GM18870 (cell line): Measurements from ENCODE around the gene ALG14.

Source experiments
- ATAC-seq: cut with Tn5 transposase; IDR thresholded peaks from one replicate; pipeline ENCODE4 v1.9.1; 2021; ENCODE audit warnings: moderate library complexity; ENCODE audit not compliant: unreplicated experiment

ALG14 gene

DNA sequence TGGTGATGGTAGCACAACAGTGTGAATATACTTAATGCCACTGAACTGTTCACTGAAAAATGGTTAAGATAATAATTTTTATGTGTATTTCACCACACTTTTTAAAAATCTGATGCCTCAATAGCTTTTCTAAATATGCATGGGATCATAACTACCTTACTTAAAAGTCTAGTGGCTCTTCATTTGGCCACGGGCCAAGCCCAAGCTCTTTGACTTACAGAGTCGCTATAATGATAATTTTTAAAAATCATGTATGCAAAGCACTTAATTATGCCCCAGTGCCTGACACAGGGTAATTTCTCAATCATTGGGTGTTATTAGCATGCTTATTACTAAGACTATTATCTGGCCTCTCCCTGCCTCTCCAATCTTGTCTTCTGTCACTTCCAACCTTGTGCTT lies 138.2 kb downstream of the ALG14 start:
- ATAC-seq, result no peak

DNA sequence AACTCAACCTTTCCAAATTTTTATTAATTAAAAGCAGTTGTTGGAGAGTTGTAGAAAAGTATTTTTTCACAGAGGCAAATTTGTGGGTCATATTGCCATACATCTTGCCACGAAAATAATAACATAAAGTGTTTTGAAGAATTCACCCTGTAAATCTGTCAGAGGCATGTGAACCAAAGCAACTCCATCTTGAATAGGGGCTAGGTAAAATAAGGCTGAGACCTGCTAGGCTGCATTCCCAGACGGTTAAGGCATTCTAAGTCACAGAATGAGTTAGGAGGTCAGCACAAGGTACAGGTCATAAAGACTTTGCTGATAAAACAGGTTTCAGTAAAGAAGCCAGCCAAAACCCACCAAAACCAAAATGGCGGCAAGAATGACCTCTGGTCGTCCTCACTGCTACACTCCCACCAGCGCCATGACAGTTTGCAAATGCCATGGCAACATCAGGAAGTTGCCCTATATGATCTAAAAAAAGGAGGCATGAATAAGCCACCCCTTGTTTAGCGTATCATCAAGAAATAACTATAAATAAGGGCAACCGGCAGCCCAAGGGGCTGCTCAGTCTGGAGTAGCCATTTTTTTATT lies 141.4 kb downstream of the ALG14 start:
- ATAC-seq, result no peak

DNA sequence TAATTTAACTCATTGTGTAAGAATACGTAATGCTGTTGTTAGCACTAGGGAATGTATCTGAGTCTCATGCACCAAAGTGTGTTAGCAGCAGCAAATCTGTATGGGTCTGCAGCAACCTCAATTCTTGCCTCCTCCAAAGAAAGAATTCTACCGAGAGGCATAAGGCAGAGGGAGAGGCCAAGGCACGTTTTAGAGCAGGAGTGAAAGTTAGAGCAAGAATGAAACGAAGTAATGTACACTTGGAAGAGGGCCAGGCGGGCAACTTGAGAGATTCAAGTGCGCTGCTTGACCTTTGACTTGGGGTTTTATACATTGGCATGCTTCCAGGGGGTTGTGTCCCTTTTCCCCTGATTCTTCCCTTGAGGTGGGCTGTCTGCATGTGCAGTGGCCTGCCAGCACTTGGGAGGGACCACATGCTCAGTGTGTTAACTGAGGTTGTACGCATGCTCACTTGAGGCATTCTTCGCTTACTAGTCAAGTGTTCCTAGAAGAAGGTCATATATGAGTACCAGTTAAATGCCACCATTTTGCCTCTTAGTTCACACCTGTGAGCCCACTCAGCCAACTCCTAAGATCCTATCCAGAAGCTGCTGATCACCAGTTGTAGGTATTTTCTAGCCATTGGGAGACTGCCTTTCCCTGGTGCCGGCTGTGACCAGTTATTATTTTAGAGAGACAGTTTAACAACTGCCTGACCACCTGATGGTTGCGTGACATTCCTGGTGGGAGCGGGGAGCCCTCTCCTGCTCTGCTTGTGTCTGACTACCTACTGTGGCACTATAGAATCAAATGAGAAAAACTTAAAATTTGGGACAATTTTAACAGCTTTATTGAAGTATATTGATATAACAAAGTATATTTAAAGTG lies 143.2 kb downstream of the ALG14 start:
- no peak for ATAC-seq

DNA sequence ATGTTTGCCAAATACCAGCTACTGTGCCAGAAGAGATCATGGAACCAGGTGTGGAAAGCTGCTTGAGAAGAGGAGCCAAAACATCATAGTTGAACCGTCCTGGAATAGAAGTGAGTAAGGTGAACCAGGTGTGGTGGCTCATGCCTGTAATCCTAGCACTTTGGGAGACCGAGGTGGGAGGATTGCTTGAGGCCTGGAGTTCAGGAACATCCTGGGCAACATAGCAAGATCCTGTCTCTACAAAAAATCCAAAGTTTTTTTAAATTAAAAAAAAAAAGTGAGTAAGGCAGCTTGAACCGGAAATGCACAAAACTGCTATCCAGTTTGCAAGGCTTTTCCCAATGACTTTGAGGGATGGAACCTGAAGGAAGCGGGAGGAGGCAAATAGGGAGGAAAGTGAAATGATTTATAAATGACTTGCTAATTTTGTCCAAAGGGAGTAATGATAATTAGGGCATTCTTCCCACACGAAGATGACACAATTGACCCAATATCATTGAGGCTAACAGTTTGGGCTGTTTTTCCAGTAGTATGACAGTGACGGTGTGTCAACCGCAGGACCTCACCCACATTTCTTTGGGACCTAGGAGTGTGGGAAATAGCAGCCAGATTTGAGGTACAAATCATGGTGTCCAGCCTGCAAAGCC lies 144.3 kb downstream of the ALG14 start:
- ATAC-seq, result no peak

DNA sequence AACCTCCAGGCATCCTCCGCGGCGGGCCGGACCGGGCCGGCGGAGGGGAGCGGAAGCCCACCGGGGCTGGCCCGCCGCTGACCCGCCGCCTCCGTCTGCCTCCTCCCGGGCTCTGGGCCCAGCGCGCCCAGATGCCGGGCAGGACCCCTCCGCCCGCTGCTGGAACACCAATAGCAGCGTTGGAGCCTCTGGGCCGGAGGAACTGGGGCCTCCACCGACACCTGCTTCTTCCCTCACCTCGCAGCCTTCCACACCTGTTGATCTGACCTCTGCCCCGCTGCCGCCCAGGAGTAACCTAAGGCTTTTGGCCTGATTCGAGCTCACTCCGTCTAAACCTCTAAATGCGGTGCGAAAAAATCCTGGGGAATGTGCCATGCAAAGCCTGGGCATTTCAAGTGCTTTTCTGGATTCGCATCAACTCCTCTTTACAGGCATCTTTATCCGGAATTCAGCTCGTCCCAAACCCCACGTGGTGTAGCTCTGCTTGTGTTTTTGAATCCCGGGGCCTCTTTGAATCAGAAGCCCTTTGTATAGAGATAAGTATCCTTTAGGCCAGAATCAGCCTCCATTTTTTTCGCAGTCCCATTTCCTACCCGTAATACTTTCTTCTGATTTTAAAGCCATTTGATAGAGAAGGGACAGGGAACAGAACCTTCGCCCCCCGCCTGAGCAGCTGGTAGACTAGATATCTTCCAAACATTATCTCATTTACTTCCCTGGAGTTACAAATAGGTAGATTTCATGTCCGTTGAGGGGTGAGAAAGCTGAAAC lies 145.2 kb downstream of the ALG14 start:
- no peak for ATAC-seq

DNA sequence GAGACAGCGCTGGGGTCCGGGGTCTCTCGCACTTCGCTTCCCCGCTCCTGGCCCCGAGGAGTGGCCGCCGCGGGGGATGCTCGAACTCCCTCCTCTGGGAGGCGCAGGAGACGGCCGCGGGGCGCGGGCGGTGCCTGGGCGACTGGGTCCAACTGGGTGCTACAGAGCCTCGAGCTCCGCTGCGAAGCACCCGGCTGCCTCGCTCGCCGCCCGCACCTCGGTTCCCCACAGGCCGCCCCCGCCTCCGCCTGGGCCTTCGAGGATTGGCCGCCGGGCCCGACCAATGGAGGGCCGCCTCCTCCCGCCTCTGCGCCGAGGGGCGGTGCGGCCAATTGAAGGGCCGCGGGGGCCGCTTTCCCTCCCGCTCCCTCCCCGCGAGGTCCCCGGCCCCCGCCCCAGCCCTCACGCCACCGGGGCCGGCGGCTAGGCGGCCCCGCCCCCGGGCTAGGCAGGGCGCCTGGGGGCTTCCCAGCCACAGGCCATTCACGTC lies 145.8 kb downstream of the ALG14 start, which contains the start of gene CNN3:
TSS of gene CNN3 (minus strand) at position 196 of the 490 bp plus-strand sequence. CDS start 216 bp downstream, outside the sequence.
- ATAC-seq, result peak; percentile 53

DNA sequence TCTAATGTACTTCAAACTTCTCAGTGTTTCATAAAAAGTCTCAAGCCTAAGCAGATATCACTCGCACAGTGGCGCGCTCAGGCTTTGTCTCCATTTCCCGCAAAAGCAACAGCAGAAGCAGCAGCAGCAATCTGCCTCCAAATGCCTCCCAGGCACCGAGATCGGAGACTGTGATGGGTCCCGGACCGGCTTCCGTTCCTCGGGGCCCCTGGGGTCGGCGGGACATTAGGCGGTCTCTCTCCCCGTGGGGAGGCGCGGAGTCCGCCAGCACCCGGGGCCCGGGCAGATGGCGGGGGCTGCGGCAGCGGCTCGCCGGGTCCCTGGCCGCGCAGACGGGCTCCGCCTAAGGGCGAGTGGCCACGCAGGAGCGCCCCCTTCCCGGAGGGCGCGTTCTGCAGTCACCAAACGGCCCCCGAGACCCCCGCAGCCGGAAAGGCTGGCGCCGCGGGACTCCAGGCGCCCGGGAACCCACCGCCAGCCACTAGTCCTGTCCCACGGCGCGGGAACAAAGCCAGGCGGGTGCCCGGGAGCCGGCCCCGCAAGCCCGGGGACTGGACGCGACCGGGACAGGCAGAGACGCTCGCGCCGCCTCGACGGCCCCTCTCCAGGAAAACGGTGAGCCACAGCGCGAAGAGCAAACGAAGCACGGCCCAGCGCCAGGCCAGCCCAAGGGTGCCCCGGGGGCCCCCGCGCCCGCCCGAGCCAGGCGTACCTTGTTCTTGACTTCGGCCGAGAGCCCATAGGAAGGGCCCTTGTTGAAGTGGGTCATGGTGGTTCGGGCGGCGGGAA lies 146.4 kb downstream of the ALG14 start:
- peak; percentile 21 for ATAC-seq

DNA sequence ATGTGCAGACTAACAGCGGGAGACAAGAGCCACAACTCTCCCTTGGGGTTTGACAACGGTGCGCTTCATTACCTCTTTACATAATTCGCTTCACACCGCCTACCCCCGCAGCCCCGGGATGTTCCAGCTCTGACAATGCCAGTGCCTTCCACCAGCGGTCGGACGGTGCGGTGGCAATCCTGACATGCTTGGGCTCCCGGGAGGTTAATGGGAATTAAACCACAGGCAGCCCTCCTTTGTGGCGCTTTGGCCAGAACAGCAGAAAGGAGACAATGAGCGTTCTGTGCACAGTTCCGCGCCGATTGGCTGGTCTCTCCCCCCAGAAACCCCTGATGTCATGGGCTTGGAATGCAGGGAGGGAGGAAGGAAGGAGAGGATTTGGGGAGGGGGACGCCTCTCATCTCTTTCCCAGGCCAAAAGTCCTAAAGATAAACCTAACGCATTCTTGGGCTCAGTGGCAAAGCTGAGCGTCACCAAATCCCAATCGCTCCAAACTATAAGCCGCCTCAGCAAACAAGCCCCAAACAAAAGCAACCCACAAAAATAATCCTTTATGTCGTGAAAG lies 147.1 kb downstream of the ALG14 start:
- ATAC-seq, result no peak

DNA sequence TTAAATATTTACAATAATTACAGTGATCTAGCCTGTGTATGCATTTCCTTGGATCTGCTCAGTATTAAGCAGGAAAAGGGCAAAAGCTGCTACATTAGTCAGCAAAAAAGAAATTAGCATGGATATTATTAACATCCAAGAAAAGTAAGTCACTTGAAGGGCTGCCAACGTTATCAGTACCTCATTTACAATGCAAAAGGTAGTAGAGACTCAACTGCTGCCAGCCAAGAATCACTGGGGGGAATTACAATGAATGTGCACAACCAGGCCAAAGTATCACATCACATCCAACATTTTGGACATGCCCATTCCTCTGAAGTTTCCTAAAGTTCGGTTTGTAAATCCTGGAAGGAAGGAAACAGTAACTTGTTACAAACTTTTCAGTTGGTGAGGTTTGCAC lies 147.7 kb downstream of the ALG14 start:
- ATAC-seq, result no peak
